Coronary artery (tissue), 2 donors: ENCODE measurements around the gene CCDC82.

Source experiments
- DNase-seq: peaks from one replicate; pipeline ENCODE4 v3.0.0-alpha.2; 2017; ENCODE audit warnings: low spot score
- H3K27ac ChIP-seq, 2 donors: fragments of 200-600 bp; sonication (generic); one replicate each; pipeline ENCODE4 v1.5.1; 2016 to 2019
- H3K4me3 ChIP-seq: fragments of 200-600 bp; sonication (generic); 2 replicates; pipeline ENCODE4 v1.5.1; 2016; ENCODE audit warnings: mild to moderate bottlenecking, moderate library complexity
- TF ChIP-seq, protein P1 (sequence below): fragments of 200-600 bp; sonication (generic); IDR thresholded peaks from one replicate; pipeline ENCODE4 v1.5.1; 2019; ENCODE audit warnings: antibody characterized with exemption

Gene CCDC82

GRCh38 chr11:96309643-96310017 is 80.1 kb downstream of the CCDC82 start:
- Histone ChIP-seq H3K27ac (no peak overlapping the region), H3K4me3 (no peak overlapping the region)
- TF ChIP-seq, protein P1, sequence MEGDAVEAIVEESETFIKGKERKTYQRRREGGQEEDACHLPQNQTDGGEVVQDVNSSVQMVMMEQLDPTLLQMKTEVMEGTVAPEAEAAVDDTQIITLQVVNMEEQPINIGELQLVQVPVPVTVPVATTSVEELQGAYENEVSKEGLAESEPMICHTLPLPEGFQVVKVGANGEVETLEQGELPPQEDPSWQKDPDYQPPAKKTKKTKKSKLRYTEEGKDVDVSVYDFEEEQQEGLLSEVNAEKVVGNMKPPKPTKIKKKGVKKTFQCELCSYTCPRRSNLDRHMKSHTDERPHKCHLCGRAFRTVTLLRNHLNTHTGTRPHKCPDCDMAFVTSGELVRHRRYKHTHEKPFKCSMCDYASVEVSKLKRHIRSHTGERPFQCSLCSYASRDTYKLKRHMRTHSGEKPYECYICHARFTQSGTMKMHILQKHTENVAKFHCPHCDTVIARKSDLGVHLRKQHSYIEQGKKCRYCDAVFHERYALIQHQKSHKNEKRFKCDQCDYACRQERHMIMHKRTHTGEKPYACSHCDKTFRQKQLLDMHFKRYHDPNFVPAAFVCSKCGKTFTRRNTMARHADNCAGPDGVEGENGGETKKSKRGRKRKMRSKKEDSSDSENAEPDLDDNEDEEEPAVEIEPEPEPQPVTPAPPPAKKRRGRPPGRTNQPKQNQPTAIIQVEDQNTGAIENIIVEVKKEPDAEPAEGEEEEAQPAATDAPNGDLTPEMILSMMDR: no peak
- no peak for DNase-seq

DNA sequence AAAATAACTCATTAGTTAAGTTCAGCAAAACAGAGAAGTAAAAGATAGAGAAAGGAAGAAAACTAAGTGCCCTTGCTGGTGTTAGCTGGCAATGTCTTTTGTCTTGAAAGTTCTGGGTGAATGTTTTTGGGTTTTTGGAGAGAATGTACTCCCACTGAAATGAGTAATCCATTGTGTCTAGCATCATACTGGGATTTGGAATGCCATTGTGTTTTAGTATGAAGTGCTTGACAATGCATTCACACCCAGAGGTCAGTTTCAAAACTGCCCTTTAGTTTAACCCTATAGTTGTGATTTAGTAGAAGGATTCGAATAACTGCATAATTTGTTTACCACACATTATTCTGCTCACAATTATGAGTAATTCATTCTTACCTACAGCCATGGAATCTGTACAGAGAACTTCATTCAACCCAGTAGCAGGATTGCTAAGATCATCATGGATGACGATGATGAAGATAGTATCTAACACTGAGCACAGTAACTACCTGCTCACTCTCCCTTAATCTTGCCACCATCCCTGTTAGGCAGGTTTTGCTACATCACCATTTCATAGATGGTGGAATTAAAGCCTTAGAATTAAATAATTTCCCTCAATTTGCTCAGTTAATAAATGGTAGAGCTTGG is 80.6 kb downstream of the CCDC82 start:
- TF ChIP-seq, protein P1: no peak
- Histone ChIP-seq H3K27ac (peak overlapping the region in 1 of 2 donors; percentile 54), H3K4me3 (no peak overlapping the region)
- DNase-seq: no peak

- TF ChIP-seq, protein P1: no peak
- no peak for DNase-seq
- H3K27ac ChIP-seq: peak overlapping the region; percentile 74 to 78
- H3K4me3 ChIP-seq: peak overlapping the region; percentile 54
Observed at GRCh38 chr11:96307776-96308140, 82.0 kb downstream of the CCDC82 start.

- TF ChIP-seq, protein P1: no peak
- H3K4me3 ChIP-seq: peak overlapping the region; percentile 54
- peak overlapping the region; percentile 74 to 78 for H3K27ac ChIP-seq
- peak; percentile 93 for DNase-seq
Observed at GRCh38 chr11:96306933-96307775, 82.6 kb downstream of the CCDC82 start.

DNA sequence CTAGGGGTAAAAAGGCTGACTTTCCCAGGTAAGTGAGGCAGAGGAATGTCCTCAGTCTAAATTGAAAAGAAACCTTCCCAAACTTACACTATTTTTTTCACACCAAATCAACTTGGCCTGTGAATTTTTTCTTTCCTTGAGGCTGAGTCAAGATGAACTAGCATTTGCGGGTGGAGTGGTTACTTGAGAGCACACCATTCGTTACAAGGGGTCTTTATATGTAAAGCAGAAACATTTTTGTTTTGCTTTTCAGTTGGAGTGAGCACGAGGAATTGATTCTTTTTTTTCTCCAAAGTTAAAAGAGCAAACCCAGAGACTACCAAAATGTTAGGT is 83.1 kb downstream of the CCDC82 start:
- H3K4me3 ChIP-seq: peak overlapping the region; percentile 54
- no peak for DNase-seq
- H3K27ac ChIP-seq: peak overlapping the region; percentile 74 to 78
- TF ChIP-seq, protein P1: no peak

GRCh38 chr11:96306071-96306470 is 83.6 kb downstream of the CCDC82 start:
- Histone ChIP-seq H3K27ac (peak overlapping the region; percentile 74 to 78), H3K4me3 (peak overlapping the region; percentile 54)
- TF ChIP-seq, protein P1: no peak

GRCh38 chr11:96303980-96304379 is 85.7 kb downstream of the CCDC82 start:
- TF ChIP-seq, protein P1: no peak
- Histone ChIP-seq H3K27ac (peak overlapping the region; percentile 60 to 76), H3K4me3 (no peak overlapping the region)
- no peak for DNase-seq

More at GRCh38 chr11:96306071-96306470, 83.6 kb downstream of the CCDC82 start:
- DNase-seq: no peak
